ENCODE measurements around the gene DMXL2. TPM values are rescaled to one million over a fixed set of nuclear protein-coding genes. Genes with fewer than 3 reads are reported as not detected.

Gene DMXL2
- total and polyA plus RNA-seq, 9 of the 15 experiments (the other 6 are each of a cell fraction or from before 2014, with no cell fraction given) = 9.3 to 57.7 (median 30.7) TPM

GRCh38 chr15:51672155-51672687 is 49.6 kb upstream of the DMXL2 start (continued):
- TF ChIP-seq ETV6 (IDR thresholded peaks at IDR 0.05; ENCODE audit: borderline replicate concordance in 1 of 2, low read depth in 2 of 2, low read length in 1 of 2) = no peak
- TF ChIP-seq ETV6 (CRISPR knock-in tag; IDR thresholded peaks at IDR 0.05; ENCODE audit: borderline replicate concordance) = no peak
- no peak for TF ChIP-seq SUPT5H (IDR thresholded peaks at IDR 0.05)
- no peak for TF ChIP-seq ZNF431 (CRISPR knock-in tag; IDR thresholded peaks at IDR 0.05)
- no peak for TF ChIP-seq CHCHD3 (CRISPR knock-in tag; IDR thresholded peaks at IDR 0.05)
- TF ChIP-seq DDX20 (tag; IDR thresholded peaks at IDR 0.05; ENCODE audit: low read depth) = no peak
- TF ChIP-seq RERE (CRISPR knock-in tag; IDR thresholded peaks at IDR 0.05; ENCODE audit: borderline replicate concordance) = no peak
- no peak for TF ChIP-seq ZNF77 (CRISPR knock-in tag; IDR thresholded peaks at IDR 0.05)
- no peak for TF ChIP-seq ZNF274 (IDR thresholded peaks at IDR 0.05; ENCODE audit: borderline replicate concordance, low read depth, low read length)
- peak; percentile 79 for TF ChIP-seq JUND (IDR thresholded peaks at IDR 0.05; ENCODE audit: borderline replicate concordance, low read depth, low read length)
- TF ChIP-seq JUND (tag; IDR thresholded peaks at IDR 0.05; ENCODE audit: borderline replicate concordance, low read depth, low read length) = peak; percentile 57; the same call in 1 of the 3 replicates
- TF ChIP-seq, protein P1, sequence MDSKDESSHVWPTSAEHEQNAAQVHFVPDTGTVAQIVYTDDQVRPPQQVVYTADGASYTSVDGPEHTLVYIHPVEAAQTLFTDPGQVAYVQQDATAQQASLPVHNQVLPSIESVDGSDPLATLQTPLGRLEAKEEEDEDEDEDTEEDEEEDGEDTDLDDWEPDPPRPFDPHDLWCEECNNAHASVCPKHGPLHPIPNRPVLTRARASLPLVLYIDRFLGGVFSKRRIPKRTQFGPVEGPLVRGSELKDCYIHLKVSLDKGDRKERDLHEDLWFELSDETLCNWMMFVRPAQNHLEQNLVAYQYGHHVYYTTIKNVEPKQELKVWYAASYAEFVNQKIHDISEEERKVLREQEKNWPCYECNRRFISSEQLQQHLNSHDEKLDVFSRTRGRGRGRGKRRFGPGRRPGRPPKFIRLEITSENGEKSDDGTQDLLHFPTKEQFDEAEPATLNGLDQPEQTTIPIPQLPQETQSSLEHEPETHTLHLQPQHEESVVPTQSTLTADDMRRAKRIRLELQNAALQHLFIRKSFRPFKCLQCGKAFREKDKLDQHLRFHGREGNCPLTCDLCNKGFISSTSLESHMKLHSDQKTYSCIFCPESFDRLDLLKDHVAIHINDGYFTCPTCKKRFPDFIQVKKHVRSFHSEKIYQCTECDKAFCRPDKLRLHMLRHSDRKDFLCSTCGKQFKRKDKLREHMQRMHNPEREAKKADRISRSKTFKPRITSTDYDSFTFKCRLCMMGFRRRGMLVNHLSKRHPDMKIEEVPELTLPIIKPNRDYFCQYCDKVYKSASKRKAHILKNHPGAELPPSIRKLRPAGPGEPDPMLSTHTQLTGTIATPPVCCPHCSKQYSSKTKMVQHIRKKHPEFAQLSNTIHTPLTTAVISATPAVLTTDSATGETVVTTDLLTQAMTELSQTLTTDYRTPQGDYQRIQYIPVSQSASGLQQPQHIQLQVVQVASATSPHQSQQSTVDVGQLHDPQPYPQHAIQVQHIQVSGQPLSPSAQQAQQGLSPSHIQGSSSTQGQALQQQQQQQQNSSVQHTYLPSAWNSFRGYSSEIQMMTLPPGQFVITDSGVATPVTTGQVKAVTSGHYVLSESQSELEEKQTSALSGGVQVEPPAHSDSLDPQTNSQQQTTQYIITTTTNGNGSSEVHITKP (IDR thresholded peaks at IDR 0.05; ENCODE audit: partially characterized antibody) = no peak
- TF ChIP-seq, protein P2, sequence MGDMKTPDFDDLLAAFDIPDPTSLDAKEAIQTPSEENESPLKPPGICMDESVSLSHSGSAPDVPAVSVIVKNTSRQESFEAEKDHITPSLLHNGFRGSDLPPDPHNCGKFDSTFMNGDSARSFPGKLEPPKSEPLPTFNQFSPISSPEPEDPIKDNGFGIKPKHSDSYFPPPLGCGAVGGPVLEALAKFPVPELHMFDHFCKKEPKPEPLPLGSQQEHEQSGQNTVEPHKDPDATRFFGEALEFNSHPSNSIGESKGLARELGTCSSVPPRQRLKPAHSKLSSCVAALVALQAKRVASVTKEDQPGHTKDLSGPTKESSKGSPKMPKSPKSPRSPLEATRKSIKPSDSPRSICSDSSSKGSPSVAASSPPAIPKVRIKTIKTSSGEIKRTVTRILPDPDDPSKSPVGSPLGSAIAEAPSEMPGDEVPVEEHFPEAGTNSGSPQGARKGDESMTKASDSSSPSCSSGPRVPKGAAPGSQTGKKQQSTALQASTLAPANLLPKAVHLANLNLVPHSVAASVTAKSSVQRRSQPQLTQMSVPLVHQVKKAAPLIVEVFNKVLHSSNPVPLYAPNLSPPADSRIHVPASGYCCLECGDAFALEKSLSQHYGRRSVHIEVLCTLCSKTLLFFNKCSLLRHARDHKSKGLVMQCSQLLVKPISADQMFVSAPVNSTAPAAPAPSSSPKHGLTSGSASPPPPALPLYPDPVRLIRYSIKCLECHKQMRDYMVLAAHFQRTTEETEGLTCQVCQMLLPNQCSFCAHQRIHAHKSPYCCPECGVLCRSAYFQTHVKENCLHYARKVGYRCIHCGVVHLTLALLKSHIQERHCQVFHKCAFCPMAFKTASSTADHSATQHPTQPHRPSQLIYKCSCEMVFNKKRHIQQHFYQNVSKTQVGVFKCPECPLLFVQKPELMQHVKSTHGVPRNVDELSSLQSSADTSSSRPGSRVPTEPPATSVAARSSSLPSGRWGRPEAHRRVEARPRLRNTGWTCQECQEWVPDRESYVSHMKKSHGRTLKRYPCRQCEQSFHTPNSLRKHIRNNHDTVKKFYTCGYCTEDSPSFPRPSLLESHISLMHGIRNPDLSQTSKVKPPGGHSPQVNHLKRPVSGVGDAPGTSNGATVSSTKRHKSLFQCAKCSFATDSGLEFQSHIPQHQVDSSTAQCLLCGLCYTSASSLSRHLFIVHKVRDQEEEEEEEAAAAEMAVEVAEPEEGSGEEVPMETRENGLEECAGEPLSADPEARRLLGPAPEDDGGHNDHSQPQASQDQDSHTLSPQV (IDR thresholded peaks at IDR 0.05) = peak; percentile 30; the same call in 1 of the 2 replicates
- TF ChIP-seq POLR2H (tag; IDR thresholded peaks at IDR 0.05; ENCODE audit: low read depth) = no peak
- TF ChIP-seq NFXL1 (CRISPR knock-in tag; IDR thresholded peaks at IDR 0.05) = no peak
